ENCODE results near the gene TYRP1.

The TYRP1 gene

GRCh38 chr9:12696931-12697622, 3.9 kb downstream of the TYRP1 start:
- no peak for DNase-seq (ENCODE audit: low read depth in 1 of 2, low spot score in 1 of 2)

GRCh38 chr9:12697719-12698118, 4.5 kb downstream of the TYRP1 start:
- DNase-seq (ENCODE audit: low read depth in 1 of 2, low spot score in 1 of 2) = no peak

GRCh38 chr9:12698266-12698665, 5.1 kb downstream of the TYRP1 start:
- DNase-seq (ENCODE audit: low read depth in 1 of 2, low spot score in 1 of 2) = no peak

- no peak for DNase-seq (ENCODE audit: low read depth in 1 of 2, low spot score in 1 of 2)
Observed at GRCh38 chr9:12698986-12699385, 5.8 kb downstream of the TYRP1 start.

GRCh38 chr9:12699529-12699928, 6.3 kb downstream of the TYRP1 start:
- DNase-seq (ENCODE audit: low read depth in 1 of 2, low spot score in 1 of 2) = no peak

GRCh38 chr9:12701126-12701525, 7.9 kb downstream of the TYRP1 start:
- DNase-seq (ENCODE audit: low read depth in 1 of 2, low spot score in 1 of 2) = no peak

GRCh38 chr9:12702160-12702758, 9.1 kb downstream of the TYRP1 start:
- DNase-seq (ENCODE audit: low read depth in 1 of 2, low spot score in 1 of 2) = no peak

- DNase-seq (ENCODE audit: low read depth in 1 of 2, low spot score in 1 of 2) = no peak
Observed at GRCh38 chr9:12703996-12704395, 10.8 kb downstream of the TYRP1 start.

GRCh38 chr9:12705738-12706391, 12.7 kb downstream of the TYRP1 start:
- no peak for DNase-seq (ENCODE audit: low read depth in 1 of 2, low spot score in 1 of 2)

GRCh38 chr9:12708562-12709298, 15.5 kb downstream of the TYRP1 start:
- DNase-seq (ENCODE audit: low read depth in 1 of 2, low spot score in 1 of 2) = no peak

GRCh38 chr9:12712532-12712931, 19.3 kb downstream of the TYRP1 start:
- DNase-seq (ENCODE audit: low read depth in 1 of 2, low spot score in 1 of 2) = no peak

- no peak for DNase-seq (ENCODE audit: low read depth in 1 of 2, low spot score in 1 of 2)
Observed at GRCh38 chr9:12715268-12715667, 22.1 kb downstream of the TYRP1 start.

- no peak for DNase-seq (ENCODE audit: low read depth in 1 of 2, low spot score in 1 of 2)
Observed at GRCh38 chr9:12716823-12717600, 23.8 kb downstream of the TYRP1 start.

- DNase-seq (ENCODE audit: low read depth in 1 of 2, low spot score in 1 of 2) = no peak
Observed at GRCh38 chr9:12717907-12718306, 24.7 kb downstream of the TYRP1 start.

GRCh38 chr9:12718482-12719026, 25.4 kb downstream of the TYRP1 start:
- no peak for DNase-seq (ENCODE audit: low read depth in 1 of 2, low spot score in 1 of 2)

GRCh38 chr9:12719431-12719830, 26.2 kb downstream of the TYRP1 start:
- no peak for DNase-seq (ENCODE audit: low read depth in 1 of 2, low spot score in 1 of 2)

GRCh38 chr9:12720551-12720950, 27.4 kb downstream of the TYRP1 start:
- no peak for DNase-seq (ENCODE audit: low read depth in 1 of 2, low spot score in 1 of 2)

- no peak for DNase-seq (ENCODE audit: low read depth in 1 of 2, low spot score in 1 of 2)
Observed at GRCh38 chr9:12722131-12722530, 28.9 kb downstream of the TYRP1 start.

- no peak for DNase-seq (ENCODE audit: low read depth in 1 of 2, low spot score in 1 of 2)
Observed at GRCh38 chr9:12723409-12724028, 30.3 kb downstream of the TYRP1 start.

- no peak for DNase-seq (ENCODE audit: low read depth in 1 of 2, low spot score in 1 of 2)
Observed at GRCh38 chr9:12726795-12727194, 33.6 kb downstream of the TYRP1 start.

All from activated CD4-positive, alpha-beta T cell treated with anti-CD3 and anti-CD28 coated beads, Interleukin-2, amount 50 U/mL, for 24 hours (primary cell).